GM21423 (cell line): ENCODE results near the gene ZNF804A.

Experiments used
- ATAC-seq: cut with Tn5 transposase; IDR thresholded peaks from one replicate; pipeline ENCODE4 v1.9.1; 2021; ENCODE audit warnings: mild to moderate bottlenecking, moderate library complexity; ENCODE audit not compliant: unreplicated experiment

The ZNF804A gene

DNA sequence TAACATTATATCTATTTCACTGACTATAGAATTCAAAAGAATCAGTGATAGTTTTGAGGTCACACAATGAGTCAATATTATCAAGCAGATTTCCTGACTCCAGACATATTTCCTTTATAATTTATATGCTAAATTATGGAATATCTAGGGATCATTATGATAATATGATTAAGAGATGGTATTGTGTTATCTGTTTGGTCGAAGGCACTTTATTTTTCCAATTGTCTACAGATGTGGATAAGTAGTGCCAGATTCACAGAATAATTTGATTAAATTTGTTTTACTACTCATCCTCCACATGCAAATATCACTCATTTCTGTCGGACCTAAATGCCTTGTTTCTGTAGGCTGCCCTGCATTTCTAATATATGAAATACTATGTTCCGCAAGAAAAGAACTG lies 4.4 kb downstream of the ZNF804A start:
- ATAC-seq, result no peak

DNA sequence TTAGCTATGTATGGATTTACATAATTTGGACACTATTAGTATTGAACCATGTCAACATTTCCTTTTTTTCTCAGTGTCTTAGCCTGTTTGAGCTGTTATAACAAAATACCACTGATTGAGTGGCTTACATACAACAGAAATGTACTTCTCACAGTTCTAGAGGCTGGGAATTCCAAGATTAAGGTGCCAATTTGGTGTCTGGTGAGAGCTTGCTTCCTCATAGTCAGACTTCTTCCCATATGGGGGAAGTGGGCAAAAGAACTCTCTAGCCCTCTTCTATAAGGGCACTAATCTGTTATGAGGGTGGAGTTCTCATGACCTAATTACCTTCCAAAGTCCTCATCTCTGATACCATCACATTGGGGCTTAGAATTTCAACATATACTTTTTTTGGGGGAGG lies 12.6 kb downstream of the ZNF804A start:
- ATAC-seq, result no peak

DNA sequence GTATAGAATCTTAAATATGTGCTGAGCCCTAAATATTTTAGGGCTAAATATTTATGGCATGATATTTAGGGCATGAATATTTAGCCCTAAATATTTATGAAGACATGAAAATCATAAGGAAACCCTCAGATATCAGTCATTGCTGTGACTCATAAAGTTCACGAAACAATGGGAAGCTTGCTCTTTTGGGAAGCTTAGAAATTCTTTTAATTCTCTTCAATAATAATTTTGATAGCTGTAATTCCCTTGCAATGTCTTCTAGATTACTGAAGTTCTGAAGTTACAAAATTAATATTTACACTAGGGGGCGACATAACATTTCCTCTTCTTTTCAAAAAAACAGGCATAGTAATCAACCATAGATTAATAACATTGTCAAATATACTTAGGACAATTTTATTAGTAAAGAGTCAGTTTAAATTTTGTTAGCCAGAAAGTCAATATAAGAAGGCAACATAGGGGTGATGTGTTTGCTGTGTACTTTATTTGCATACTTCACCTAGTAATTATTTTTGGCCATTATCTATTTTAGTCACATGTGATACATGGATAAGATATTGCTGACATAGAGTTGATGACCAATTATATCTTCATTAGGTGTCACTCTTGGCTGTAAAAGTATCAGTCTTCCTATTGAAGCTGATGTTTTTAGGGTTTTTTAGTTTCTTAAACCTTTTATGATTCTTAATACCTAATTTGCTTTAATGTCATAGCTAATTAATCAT lies 13.2 kb downstream of the ZNF804A start:
- no peak for ATAC-seq

DNA sequence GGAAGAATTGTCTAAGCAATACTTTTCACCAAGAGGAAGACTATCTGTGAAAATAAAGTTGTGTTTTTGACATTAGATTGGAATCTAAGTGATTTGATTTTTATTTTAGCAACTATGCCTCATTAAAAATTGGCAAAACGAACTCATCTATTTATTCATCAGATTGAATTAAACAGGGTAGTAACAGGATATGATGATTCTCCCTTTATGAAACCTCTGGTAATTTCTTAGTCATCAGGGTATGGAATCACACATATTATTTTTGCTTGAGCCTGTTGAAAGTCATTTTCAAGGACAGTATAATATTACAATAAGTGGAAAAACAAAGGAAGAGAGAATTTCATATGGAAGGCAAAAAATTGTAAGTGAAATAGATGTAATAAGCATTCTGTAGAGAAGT lies 22.0 kb downstream of the ZNF804A start:
- ATAC-seq, result no peak

GRCh38 chr2:184624311-184624710 lies 26.0 kb downstream of the ZNF804A start:
- ATAC-seq, result no peak

- no peak for ATAC-seq
Measured at GRCh38 chr2:184628051-184628450, 29.7 kb downstream of the ZNF804A start.

DNA sequence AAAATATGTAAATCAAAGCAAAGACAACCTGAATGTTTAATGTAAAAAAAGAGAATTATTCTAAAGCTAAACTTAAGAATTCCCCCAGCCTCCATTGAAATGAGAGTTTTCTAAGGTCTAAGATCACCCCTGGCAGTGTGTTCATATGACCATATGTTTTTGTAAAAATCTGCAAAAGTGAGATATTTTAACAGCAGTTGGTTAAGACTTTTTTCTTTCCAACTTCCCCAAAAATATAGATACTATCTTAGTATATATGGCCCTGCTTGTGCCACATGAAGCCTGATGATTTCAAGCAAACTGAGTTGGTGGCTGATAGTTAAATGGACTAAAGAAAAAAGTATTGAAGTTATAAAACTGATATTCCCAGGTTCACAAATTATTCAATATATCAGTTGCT lies 35.4 kb downstream of the ZNF804A start:
- ATAC-seq, result no peak

- ATAC-seq, result no peak
Measured at GRCh38 chr2:184637781-184638180, 39.5 kb downstream of the ZNF804A start.

GRCh38 chr2:184644685-184645084 lies 46.4 kb downstream of the ZNF804A start:
- ATAC-seq, result no peak

- peak; percentile 73 for ATAC-seq
Measured at GRCh38 chr2:184646177-184646576, 47.8 kb downstream of the ZNF804A start.

DNA sequence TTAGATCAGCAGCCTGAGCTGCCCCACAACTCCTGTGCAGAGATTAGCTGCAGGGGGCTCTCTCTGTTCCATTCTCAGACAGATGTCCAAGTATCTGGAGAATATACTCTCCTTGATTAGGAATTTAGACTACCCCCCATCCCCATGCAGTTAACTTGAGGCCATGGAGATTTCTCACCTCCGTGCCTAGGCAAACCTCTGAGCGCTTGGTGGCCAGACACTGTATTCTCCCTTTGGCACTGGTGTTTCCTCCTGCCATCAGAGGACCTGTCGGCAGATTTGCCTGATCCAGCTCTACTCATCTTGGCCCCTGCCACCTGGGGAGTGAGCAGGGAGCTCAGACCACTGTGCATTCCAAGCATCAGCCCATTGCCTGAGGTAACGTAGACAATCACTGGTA lies 48.3 kb downstream of the ZNF804A start:
- peak; percentile 15 for ATAC-seq

DNA sequence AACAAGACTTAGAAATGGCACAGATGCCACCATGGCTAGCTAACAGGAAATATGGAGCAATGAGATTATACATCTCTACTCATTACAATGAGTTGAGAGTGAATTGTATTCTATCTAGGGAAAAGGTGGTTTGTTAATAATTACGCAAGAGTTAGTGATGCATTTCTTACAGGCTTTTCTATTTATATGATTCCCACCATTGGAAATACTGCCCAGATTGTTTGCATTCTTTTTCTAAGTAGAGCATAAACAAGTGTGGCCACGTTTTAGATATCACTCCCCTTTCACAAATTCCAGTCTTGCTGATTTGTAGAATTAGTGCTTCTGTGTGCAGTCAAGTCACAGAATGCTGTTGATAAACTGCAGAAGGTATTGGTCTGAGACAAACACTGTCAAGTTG lies 56.6 kb downstream of the ZNF804A start:
- no peak for ATAC-seq

DNA sequence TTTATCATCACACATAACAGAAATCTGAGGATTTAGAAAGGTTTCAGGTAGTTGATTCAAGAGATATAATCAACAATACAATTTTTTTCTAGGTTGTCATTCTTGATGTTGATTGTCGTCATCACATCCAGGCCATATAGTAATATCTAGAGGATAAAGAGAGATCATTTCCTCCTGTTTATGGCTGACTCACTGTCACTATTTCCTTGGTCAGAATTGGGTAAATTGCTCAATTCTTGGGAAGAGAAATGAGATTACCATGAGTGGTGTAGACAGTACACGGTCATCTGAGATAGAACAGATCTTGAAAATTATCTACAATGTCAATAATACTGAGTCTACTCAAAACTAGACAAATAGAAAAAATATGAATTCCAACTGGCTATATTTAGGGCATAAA lies 78.8 kb downstream of the ZNF804A start:
- ATAC-seq, result no peak

DNA sequence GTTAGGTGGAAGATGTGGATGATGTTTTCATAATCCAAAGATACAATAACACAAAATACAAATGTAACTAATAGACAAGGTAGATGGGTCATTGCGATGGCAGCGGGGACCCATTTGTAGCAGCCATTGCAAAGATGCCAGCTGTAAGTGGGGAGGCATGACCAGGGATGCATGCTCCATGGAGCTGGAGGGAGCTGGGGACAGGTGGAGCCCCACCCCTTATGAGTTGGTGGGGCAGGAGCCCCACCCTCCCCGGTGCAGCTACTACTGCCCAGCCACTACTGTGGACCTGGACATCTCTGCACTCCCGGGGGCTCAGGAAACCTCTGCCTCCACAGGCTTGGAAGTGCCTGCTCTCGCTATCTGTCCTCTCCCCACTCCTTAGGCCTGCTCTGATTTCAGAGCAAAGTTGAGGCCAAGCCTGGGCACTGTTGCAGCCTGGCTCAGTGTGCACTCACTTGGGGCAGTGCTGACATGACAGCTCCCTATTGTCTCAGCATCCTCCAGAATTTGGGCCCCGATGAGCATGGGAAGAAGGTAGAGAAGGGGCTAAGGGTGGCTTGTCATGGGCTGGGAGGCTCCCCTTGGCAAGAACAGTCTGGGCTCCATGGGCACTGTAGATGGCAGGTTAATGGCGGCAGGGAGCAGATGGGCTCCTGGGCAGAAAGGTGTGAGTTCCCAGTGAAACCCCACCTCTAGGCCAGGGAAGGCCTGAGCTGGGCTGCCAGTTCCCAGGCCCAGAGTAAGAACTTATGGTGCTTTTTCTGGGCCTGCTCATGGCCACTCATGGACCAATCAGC lies 81.1 kb downstream of the ZNF804A start:
- ATAC-seq, result no peak

GRCh38 chr2:184680825-184681224 lies 82.5 kb downstream of the ZNF804A start:
- ATAC-seq, result no peak

GRCh38 chr2:184681642-184682321 lies 83.5 kb downstream of the ZNF804A start:
- ATAC-seq, result no peak

DNA sequence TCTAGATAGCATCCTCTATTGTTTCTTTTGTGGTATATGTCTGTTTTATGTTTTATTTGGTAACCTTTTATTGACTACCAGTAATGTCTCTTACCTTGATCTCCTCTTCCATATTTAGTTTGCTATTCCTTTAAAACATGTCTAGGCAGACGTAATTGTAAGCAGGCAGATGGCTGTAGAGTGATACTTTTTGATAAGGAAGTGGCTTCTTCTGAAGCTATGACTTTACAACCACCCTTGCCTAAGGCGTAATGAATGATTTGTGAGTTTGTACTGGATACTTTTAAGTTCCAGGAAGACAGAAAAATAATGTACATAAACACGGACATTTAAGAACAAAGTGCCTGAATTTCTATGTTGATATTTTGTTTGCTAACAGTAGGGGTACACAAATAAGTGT lies 85.6 kb downstream of the ZNF804A start:
- ATAC-seq, result no peak

- peak; percentile 48 for ATAC-seq
Measured at GRCh38 chr2:184685999-184686841, 87.9 kb downstream of the ZNF804A start.

DNA sequence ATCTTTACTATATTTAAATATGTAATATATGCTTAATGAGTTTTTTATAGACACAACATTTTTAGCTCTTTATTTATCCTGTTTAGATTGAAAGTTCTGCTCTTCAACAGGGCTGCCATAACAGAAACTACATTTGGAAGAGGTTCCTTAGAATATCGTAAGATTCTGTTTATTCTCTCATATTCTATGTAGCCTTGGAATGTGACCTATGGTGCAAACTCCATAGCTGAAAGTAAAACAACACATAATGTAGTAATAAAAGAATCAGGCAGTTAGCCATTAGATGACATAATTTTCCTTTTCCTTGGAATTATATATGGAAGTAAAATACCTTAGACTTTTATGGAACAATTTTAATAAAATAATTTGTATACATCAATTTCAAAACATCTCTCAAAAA lies 91.3 kb downstream of the ZNF804A start:
- no peak for ATAC-seq

DNA sequence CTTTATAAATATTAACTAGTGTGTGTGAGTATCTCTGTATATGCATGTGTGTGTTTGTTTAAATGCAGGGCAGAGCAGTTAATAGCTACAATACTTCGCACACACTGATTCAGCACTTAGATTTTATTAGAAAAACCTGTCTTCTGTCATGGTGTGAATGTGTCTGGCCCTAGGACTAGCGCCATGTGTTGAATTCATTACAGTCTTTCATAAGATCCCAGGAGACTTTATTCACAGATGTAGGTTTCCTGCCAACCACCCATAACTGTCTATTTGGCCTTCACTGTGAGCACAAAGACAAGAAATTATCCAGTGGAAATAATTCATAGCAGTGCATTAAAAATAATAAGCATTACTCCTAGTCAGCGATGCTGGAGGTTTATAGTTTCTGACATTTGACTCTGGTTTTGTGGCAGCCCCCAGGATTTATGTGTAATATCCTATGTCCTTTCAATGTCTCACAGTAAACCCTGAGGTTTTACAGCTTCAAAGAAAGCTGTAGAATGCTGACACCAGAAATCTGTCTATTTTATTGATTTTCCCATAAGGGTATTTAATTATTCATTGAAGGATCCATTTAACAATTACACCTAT lies 93.9 kb downstream of the ZNF804A start:
- ATAC-seq, result no peak

GRCh38 chr2:184696644-184697043 lies 98.3 kb downstream of the ZNF804A start:
- ATAC-seq, result no peak
